CD4-positive, alpha-beta T cell treated with Interleukin-2 at 100 ng/mL for 4 hours (primary cell): ENCODE data around the gene IL18RAP.

Source experiments
- DNase-seq: peaks from one replicate; pipeline ENCODE4 v3.0.0-alpha.2; 2020; ENCODE audit warnings: low spot score

The IL18RAP gene

DNA sequence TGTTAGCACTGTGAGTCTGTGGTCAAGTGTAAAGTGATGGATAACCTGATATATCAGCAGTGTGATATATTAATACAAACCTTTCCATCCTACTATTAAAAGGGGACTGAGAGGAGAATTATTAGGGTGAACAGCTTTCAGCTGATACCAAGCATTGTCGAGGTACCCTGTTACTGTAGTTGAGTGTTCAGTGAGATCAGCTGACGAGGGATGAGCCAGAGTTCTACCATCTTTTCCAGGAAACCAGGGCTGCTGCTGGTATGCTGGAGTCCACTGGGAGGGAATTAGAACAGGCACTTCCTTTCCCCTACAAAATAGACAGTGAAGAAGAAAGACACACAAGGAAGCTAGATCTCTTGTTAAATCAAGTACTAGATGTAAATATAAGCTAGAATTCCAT, 408 bp downstream of the IL18RAP start:
- no peak for DNase-seq

DNA sequence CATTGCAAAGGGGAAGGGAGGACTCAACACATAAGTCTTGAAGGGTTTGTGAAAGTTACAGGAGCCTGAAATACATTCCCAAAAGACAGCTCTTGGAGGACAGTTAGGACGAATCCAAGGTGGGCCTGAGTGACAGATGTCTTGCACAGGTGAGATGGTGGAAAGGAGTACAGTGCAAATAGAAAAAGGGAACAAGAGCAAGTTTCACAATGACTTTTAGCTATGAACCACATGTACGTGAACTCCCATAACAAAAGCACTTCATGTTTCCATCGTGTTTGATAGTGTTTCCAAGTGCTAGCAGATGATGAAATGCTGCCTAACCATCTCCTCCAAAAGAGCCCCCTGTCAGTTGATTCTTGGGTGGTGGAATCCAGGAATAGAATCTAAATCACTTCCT, 1.8 kb downstream of the IL18RAP start:
- DNase-seq = no peak

DNA sequence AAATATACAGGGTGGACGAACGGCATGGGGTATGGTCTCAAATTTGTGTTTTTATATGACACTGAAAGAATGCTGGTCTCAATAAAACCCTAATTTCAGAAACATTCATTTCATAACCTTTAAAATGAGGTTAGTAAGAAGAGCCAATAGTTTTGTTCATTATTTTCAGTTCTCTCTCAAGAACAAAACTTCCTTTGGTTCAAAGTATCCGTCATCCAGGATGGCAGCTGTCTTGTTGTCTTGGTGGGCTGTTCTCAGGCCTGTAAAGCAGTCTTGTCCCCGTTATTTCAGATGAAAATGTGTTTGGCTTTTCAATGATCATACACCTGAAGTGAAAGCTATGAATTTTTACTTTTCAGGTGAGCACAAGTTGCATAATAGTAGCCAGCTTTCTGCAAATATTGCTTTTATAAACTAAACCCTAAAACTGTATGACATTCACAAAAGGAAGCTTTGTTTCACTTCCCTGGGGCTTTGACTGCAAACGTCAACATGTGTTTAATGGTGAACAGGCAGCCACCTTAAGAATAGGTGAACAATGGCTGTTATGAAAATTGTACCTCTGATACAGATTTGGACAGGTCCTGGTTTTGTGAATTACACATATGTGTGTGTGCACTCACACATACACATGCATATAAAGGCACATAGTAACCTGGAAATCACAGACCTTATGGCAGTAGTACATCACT, 2.6 kb downstream of the IL18RAP start:
- no peak for DNase-seq

DNA sequence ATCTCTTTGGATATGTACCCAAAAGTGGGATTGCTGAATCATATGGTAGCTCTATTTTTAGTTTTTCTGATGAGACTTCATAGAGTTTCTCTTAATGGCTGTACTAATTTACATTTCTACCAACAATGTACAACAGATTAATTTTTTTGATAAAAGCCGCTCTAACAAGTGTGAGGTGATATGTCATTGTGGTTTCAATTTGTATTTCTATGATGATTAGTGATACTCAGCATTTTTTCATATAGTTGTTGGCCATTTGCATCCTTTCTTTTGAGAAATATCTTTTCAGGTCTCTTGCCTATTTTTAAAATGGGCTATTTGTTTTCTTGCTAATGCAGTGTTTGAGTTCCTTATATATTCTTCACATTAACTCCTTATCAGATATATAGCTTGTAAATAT, 4.3 kb downstream of the IL18RAP start:
- DNase-seq = no peak

DNA sequence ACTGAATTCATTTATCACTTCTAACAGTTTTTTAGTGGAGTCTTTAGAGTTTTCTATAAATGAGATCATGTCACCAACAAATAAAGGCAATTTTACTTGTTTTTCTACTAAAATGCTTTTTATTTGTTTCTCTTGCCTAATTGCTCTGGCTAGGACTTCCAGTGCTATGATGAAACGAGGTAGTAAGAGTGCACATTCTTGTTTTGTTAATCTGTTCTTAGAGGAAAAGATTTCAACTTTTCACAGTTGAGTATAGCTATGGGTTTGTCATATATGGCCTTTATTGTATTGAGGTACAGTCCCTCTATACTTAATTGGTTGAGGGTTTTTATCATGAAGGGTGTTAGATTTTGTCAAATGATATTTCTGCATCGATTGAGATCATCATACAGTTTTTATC, 5.6 kb downstream of the IL18RAP start:
- DNase-seq = no peak

DNA sequence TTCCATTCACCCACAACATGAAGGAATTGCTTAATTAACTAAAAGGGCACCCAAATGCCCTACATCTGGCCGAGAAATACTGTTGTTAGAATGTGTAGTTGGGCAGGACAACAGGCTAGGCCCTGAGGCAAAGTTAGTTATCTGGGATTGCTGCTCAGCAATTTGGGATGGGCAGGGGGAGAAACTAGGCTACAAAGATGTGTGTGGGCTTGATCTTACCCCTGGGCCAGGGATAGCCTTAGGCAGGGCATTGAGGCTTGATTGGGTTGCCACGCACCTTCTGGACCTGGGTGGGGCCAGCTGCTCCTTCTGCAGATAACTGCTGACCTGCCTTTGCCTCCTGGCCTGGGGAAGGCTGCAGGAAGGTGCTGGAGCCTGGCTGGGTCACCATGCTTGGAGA, 9.4 kb downstream of the IL18RAP start:
- no peak for DNase-seq

DNA sequence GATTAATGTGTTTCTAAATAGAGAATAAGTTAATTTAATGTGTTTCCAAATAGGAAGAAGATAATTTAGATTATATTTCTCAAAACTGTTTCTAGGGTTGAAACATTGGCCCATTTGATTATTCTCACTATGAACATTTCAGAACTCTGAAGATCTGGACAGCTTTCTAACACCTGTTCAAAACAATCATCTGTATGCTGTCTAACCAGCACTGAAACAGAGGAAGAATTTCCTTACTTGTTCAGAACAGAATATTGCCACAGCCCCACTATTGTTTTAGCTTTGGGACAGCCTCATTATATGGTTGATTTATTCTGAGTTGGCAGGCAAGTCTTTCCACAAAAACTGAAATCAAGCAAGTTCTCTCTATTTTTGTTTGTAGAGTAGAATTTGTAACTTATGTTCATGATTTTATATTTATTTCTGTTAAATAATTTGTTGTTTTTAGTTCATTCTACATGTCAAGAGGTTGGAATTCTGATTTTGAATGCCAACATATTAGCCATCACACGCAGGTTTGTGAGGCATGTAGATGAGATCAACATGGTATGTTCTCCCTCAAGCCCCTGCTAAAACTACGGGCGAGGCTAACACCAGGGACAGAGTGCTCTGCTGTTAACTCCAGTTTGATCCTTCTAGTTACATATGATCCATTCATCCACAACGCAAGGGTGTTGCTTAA, 11.2 kb downstream of the IL18RAP start:
- DNase-seq = no peak

DNA sequence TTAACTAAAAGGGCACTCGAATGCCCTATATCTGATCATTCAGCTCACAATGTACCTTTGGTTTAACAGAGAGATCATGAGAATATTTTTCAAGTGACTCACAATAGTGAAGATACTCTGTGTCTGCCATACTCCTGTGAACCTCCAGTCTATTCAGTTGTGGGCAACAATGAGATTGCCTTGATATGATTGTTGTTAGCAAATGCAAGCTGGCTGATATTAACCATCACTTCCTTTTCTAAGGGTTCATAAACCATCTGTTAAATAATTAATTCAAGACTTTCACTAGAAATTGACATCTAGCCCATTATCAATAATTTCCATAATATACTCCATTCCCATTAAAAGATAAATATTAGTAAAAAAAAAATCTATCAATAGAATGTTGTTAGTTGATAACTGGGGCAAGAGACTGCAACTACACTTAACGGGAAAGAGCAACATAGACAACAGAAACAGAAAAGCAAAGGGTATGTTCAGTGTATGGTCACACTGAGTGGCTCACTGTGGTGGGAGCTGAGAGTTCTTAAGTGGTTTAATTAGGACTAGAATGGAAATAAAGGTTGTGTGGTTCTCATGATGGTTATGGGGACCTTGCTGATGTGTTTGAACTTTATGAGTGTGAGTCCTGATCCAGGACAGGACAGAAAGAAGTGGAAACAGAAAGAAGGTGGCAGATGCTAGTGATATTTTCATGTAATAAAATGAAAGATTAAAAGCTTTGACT, 11.9 kb downstream of the IL18RAP start:
- no peak for DNase-seq

DNA sequence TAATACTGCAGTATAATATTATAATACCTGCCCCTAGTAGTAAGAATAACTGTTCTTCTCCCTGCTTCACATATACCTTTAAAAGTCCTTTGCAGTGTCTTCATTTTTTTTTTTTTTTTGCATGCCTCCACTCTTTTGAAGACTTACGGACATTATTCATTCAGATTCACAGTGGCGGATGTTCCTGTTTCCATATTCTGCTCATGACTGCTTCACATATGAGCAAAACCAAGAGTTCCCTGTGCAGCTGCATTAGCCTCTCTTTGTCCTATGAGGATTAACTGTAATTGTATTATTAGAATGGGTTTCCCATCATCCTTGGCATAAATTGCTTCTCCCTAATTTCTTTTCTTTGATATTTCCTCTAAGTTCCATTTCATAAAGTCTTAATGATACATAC, 12.8 kb downstream of the IL18RAP start:
- DNase-seq = no peak

DNA sequence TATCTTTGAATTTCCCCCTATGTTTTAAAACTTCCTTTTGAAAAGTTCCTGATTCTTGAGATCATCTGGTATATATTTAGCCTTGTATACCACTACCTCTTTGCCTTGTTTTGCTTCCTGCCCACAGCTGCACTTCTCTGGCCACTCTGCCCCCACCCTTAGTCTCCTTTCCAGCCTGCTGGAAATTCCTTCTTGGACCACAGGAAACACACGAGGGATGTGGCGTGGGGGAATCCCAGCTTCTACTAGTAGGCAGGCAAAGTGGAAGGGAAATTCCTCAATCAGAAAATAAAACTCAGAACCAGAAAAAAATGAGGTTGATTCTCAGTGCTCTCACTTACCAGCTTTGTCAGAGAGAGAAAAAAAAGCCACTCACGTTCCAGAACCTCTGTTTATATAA, 13.4 kb downstream of the IL18RAP start:
- DNase-seq = no peak

DNA sequence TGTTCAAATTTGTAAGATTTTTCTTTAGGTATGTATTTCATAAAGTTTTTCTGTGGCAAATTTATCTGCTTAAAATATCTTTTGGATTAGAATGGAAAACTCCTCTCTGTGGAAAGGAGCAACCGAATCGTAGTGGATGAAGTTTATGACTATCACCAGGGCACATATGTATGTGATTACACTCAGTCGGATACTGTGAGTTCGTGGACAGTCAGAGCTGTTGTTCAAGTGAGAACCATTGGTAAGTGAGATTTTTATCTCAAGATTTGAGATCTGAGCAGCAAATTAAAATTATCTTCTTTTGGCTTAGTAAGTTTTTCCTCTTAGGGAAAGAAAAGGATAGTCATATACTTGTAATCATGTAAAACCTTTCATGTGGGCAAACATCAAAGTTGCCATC, 14.2 kb downstream of the IL18RAP start:
- no peak for DNase-seq

DNA sequence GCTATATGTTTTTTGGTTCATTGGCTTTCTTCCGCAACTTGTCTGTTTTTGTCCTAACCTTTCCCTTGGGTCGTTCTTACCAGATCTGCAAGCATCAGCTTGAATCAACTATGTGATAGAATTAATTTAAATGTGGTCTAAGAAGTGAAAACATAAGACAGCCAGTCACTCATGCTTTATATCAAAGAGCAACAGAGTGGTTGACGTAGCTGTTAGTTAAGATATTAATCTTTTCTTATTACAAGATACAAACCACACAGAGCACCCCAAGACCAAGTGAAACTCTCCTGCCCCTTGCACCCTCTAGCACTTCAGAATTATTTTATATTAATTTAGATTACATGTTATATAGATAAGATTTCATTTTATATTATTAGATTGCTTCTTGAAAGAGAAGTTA, 15.2 kb downstream of the IL18RAP start:
- DNase-seq = no peak

DNA sequence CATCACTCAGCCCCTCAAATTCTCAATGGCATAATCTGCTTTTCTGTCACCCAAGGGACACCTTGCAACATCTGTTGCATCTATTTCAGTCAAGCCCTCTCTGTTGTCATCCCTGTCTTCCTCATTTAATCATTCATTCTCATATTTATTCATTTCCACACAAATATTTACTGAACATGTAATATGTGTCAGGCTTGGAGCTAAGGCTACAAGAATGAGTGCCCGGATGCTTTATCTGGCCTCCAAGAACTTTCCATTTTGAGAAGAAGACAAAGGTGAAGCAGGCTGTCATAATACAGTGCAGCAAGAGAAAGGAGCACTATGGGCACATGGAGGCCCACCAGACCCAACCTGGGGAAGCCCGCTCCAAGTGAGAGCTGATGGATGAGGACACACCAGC, 15.6 kb downstream of the IL18RAP start:
- DNase-seq = no peak

DNA sequence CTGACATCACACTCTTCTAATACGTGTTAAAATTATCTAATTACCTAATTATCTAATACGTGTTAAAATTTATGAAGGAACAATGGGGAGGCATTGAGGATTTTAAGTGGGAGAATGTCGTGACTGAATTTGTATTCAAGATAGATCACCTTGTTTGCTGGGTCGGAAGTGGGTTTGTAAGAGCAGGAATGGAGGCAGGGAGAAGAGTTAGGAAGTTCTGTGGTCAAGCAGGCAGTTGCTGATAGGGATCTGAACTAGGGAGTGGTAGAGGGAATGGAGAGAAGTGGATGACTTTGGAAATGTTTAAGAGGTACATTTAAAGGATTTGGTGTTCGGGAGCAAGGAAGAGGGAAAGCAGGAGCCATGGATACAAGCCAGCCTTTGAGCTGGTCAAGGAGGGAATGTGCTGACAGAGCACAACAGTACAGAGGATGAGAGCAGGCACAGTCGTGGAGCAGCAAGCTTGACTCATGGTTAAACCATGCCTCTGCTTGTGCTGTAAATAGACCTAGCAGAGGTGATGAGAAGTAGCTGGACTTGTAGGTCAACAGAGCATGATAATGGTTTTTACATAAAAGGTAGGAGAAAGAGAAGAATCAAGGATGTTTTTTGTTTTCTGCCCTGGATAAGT, 16.2 kb downstream of the IL18RAP start:
- DNase-seq = no peak

DNA sequence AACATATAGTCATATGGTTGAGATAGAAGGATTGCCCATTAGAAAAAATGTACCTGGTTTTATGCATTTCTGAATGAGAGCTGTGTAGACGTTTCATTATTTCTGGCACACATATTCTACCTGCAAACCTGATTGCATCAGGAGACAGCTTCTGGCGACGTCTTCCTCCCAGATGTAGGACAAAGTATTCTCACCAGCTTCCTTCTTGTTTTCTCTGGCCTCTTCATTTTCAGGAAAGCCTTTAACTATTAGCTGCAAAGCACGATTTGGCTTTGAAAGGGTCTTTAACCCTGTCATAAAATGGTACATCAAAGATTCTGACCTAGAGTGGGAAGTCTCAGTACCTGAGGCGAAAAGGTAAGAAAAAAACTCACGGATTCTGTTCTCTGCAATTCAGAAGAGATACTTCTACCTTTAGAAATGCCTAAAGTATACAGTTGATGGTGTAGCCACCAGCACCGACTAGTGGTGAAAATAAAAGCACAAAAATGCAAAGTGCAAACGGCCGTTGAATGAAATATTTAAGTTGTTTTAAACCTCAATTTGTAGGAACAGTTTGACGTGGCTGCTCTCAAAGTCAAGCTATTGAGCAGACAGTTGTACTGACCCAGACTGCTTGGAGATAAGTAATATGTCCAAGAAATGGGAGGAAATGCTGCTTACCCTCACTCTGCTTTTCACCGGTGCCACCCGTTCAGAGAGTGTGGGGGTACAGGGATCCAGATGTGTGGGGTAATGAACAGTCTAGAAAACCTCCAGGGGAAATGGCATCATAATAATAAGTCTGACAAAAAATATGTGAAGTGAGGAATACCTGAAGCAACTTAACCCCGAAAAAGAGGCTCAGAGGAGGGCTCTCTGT, 20.2 kb downstream of the IL18RAP start:
- peak; percentile 74 for DNase-seq

DNA sequence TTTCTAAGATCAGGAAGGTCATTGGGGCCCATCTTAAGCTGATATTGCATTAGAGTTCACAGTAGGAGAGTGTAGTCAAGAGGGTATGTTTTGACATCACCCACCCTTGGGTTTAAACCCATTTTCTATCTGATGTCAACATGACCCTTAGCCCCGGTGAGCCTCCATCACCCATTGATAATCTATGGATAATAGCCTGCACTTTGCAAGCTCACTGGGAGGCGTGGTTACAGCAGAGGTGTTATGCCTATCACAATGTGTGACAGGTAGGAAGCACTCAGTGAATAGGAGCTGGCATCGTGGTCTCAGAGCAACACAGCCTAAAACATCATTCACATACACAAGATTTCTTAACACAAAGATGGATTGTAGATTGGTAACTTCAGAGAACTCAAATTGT, 21.3 kb downstream of the IL18RAP start:
- no peak for DNase-seq

DNA sequence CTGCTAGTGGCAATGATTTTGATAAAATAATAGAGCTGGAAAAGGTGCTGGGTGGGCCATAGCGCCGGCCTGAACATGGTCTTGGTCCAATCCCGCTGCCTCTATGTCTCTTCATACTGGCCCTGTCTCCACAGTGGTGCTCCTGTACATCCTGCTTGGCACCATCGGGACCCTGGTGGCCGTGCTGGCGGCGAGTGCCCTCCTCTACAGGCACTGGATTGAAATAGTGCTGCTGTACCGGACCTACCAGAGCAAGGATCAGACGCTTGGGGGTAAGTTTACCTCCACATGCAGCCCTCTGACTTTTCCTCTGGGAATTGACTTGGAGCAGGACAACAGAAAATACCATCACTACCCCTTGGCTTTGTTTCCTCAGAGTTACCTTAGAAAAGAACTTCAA, 24.0 kb downstream of the IL18RAP start:
- DNase-seq = no peak

DNA sequence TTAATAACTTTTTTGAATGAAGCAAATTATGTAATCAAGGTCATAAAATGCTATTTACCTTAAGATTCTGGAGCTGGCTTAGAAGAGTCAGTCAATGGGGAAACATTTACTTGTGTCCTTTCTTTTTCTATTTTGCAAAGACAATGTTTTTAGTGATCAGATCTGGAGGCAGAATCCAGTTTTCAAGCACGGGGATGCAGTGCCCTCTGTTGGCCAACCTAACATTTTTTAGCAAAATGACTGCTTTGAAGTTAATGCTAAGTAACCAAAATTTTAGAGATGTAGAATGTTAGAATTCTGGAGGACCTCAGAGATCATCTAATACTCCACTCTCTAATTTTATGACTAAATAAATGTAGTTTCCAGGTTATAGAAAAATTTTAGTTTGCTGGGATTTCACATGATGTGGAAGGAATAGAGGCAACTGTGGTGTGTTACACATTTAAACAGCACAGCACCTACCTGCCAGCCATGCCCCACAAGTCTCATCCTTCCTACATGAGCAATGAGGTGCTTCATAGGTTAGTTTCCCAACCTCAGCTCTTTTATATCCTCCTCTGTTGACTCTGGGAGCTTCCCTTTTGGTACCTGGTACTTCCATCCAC, 26.5 kb downstream of the IL18RAP start:
- DNase-seq = peak; percentile 70

DNA sequence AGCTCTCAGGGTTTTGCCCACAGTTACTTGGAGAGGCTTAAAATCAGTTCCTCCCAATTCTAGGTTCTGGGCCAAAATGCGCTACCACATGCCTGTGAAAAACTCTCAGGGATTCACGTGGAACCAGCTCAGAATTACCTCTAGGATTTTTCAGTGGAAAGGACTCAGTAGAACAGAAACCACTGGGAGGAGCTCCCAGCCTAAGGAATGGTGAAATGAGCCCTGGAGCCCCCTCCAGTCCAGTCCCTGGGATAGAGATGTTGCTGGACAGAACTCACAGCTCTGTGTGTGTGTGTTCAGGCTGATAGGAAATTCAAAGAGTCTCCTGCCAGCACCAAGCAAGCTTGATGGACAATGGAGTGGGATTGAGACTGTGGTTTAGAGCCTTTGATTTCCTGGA, 29.0 kb downstream of the IL18RAP start:
- DNase-seq = no peak

DNA sequence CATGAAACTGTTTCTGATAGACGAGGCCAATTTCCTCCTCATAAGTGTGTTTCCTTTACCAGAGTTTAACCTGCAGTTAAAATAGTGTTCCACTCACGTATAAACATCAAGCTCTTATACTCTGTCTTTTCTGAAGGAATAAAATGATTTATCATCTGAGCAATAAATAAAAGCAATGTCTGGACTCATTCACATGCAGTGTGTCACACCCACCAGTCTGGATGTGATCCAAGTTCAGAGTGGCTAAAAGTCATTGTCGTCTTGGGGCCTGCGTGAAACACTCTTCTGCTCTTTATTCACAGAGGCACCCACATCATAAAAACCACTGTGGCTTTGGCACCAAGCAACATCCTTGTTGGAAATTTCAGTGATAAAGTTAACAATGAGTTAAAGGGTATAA, 30.5 kb downstream of the IL18RAP start:
- no peak for DNase-seq

DNA sequence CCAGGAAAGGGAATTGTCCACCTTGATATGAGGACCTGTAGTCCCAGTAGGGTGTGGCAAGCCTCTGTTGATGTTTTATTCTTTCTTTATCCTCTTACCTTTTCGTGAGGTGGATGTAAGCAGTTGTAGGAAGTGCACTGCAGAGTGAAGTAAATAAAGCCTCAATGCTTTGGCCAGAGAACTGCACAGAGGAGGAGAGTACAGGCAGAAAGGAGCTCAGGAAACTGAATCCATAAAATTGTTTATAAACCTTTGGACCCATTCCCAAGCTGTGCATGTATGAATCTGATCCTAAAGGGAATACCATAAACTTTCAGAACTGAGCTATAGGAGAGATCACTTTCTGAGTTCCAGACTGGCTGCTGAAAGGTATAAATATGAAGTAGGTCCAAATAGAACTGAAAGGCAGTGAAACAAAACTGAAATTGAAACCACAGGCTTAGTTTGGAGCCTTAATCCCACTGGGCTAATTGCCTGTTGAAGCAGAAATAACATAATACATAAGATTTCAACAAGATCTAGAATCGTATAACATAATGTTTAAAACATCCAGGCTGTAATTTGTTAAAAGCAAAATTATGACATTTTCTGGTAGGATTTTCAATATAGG, 32.2 kb downstream of the IL18RAP start:
- DNase-seq = no peak
